Mammary epithelial cell (primary cell): ENCODE measurements around the gene SLIT3.

Source experiments
- CTCF ChIP-seq, 2 donors: IDR thresholded peaks in 1 of 2; conservative IDR thresholded peaks in 1 of 2; 2 replicates each; pipeline ENCODE4 v1.5.1; 2011 to 2012; ENCODE audit warnings: inconsistent platforms in 2 of 2, low read length in 2 of 2, mild to moderate bottlenecking in 2 of 2, control low read depth in 1 of 2, low read depth in 1 of 2; ENCODE audit not compliant: insufficient read depth in 1 of 2; ENCODE audit errors: extremely low read depth in 1 of 2
- EZH2 ChIP-seq: IDR thresholded peaks from 2 replicates; pipeline ENCODE4 v1.6.1; 2012; ENCODE audit warnings: low read length, inconsistent platforms, borderline replicate concordance

- no peak for TF ChIP-seq EZH2
- TF ChIP-seq CTCF (conservative IDR thresholded peaks at IDR 0.05 in 1 of 2, IDR thresholded peaks at IDR 0.05 in 1 of 2; ENCODE audit: extremely low read depth in 1 of 2, insufficient read depth in 1 of 2, low read depth in 1 of 2, low read length in 2 of 2): no peak
Measured at GRCh38 chr5:169280286-169280685, 20.7 kb downstream of the SLIT3 start.
